Measurements from ENCODE around the gene ERCC1.

ERCC1 gene

GRCh38 chr19:45370410-45371204, 53.1 kb downstream of the ERCC1 start, which contains the start of gene ERCC2:
Gene ERCC2 (minus strand): TSS chr19:45370573. CDS start chr19:45370540, 33 bp downstream.
- peak within 1 kb of the TSS; percentile 79 to 86 for H3K4me3 ChIP-seq (ENCODE audit: low read depth in 1 of 2, low read length in 2 of 2)

GRCh38 chr19:45368737-45369340, 54.9 kb downstream of the ERCC1 start:
- Histone ChIP-seq H3K4me1 (ENCODE audit: control insufficient read depth in 1 of 2, insufficient read depth in 2 of 2, low read length in 2 of 2) (peaks cover 0 to 7% of the 10 kb centered on the region in 2 donors), H3K9ac (ENCODE audit: low read depth in 1 of 2, low read length in 2 of 2) (no peak overlapping the region), H3K36me3 (ENCODE audit: control insufficient read depth in 1 of 2, insufficient read depth in 2 of 2, low read length in 2 of 2) (no peaks in the 10 kb centered on the region), H3K9me3 (ENCODE audit: control insufficient read depth in 1 of 2, low read length in 2 of 2) (no peaks in the 10 kb centered on the region), H3K27ac (ENCODE audit: low read depth, low read length) (no peak overlapping the region), H3K27me3 (ENCODE audit: control insufficient read depth in 1 of 2, insufficient read depth in 2 of 2, low read length in 2 of 2) (no peaks in the 10 kb centered on the region), H3K4me3 (ENCODE audit: low read depth in 1 of 2, low read length in 2 of 2) (no peak overlapping the region)

More at GRCh38 chr19:45370410-45371204, 53.1 kb downstream of the ERCC1 start, which contains the start of gene ERCC2:
- Histone ChIP-seq H3K27me3 (ENCODE audit: control insufficient read depth in 1 of 2, insufficient read depth in 2 of 2, low read length in 2 of 2) (no peaks in the 10 kb centered on the region), H3K27ac (ENCODE audit: low read depth, low read length) (no peak within 1 kb of the TSS), H3K9me3 (ENCODE audit: control insufficient read depth in 1 of 2, low read length in 2 of 2) (no peaks in the 10 kb centered on the region), H3K4me1 (ENCODE audit: control insufficient read depth in 1 of 2, insufficient read depth in 2 of 2, low read length in 2 of 2) (peaks cover 0 to 7% of the 10 kb centered on the region in 2 donors), H3K36me3 (ENCODE audit: control insufficient read depth in 1 of 2, insufficient read depth in 2 of 2, low read length in 2 of 2) (no peaks in the 10 kb centered on the region), H3K9ac (ENCODE audit: low read depth in 1 of 2, low read length in 2 of 2) (peak within 1 kb of the TSS; percentile 64 to 71)

DNA sequence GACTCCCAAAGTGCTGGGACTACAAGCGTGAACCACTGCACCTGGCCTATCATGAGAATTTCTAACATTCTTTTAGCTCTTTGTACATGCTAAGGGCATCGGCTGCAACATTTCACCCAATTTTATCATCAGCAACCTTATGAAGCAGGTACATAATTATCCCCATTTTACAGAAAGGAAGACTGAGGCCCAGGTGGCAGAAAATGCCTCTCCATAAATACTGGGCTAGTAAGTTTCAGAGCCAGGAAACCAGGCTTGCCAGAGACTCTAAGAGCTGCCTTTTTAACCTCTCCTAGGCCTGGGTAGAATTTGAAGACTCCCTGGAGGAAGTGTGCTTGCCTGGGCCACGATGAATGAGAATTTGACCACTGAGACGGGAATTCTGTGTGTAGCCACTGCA, 55.6 kb downstream of the ERCC1 start:
- H3K36me3 ChIP-seq (ENCODE audit: control insufficient read depth in 1 of 2, insufficient read depth in 2 of 2, low read length in 2 of 2): no peaks in the 10 kb centered on the region
- H3K9me3 ChIP-seq (ENCODE audit: control insufficient read depth in 1 of 2, low read length in 2 of 2): no peaks in the 10 kb centered on the region
- H3K27me3 ChIP-seq (ENCODE audit: control insufficient read depth in 1 of 2, insufficient read depth in 2 of 2, low read length in 2 of 2): no peaks in the 10 kb centered on the region
- H3K4me1 ChIP-seq (ENCODE audit: control insufficient read depth in 1 of 2, insufficient read depth in 2 of 2, low read length in 2 of 2): peaks cover 0 to 7% of the 10 kb centered on the region in 2 donors
- no peak overlapping the region for H3K9ac ChIP-seq (ENCODE audit: low read depth in 1 of 2, low read length in 2 of 2)
- no peak overlapping the region for H3K27ac ChIP-seq (ENCODE audit: low read depth, low read length)
- no peak overlapping the region for H3K4me3 ChIP-seq (ENCODE audit: low read depth in 1 of 2, low read length in 2 of 2)

- Histone ChIP-seq H3K27me3 (ENCODE audit: control insufficient read depth in 1 of 2, insufficient read depth in 2 of 2, low read length in 2 of 2) (no peaks in the 10 kb centered on the region), H3K4me3 (ENCODE audit: low read depth in 1 of 2, low read length in 2 of 2) (no peak overlapping the region), H3K27ac (ENCODE audit: low read depth, low read length) (no peak overlapping the region), H3K9me3 (ENCODE audit: control insufficient read depth in 1 of 2, low read length in 2 of 2) (no peaks in the 10 kb centered on the region), H3K36me3 (ENCODE audit: control insufficient read depth in 1 of 2, insufficient read depth in 2 of 2, low read length in 2 of 2) (peaks cover 0 to 11% of the 10 kb centered on the region in 2 donors), H3K9ac (ENCODE audit: low read depth in 1 of 2, low read length in 2 of 2) (no peak overlapping the region), H3K4me1 (ENCODE audit: control insufficient read depth in 1 of 2, insufficient read depth in 2 of 2, low read length in 2 of 2) (peaks cover 0 to under 1% of the 10 kb centered on the region in 2 donors)
These were observed 59.0 kb downstream of the ERCC1 start for GRCh38 chr19:45364696-45365095.

DNA sequence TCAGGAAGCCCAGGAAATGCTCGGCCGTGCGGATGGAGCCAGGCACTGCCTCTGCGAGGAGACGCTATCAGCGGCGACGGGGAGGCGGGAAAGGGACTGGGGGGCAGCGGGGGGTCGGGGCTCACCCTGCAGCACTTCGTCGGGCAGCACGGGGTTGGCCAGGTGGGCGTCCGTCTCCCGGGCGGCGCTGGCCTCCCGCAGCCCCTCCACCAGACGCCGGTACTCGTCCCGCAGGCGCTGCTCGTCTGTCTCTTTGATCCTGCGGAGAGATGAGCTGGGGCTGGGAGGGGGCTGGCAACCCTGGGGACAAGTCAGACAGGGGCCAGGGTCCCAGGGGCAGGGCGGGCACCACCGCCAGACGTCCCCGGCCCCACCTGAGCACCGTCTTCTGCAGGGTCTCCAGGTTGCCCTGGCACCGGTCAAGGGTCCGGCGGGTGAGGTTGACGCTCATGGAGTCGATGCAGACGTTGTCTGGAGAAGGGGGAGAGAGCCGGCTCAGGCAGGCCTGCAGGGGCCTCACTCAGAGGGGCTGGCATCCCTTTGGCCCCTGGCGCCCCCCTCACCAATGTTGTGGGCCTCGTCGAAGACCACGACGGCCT, 59.8 kb downstream of the ERCC1 start:
- H3K4me1 ChIP-seq (ENCODE audit: control insufficient read depth in 1 of 2, insufficient read depth in 2 of 2, low read length in 2 of 2): no peaks in the 10 kb centered on the region
- no peak overlapping the region for H3K4me3 ChIP-seq (ENCODE audit: low read depth in 1 of 2, low read length in 2 of 2)
- H3K27ac ChIP-seq (ENCODE audit: low read depth, low read length): no peak overlapping the region
- H3K27me3 ChIP-seq (ENCODE audit: control insufficient read depth in 1 of 2, insufficient read depth in 2 of 2, low read length in 2 of 2): no peaks in the 10 kb centered on the region
- peaks cover 0 to 13% of the 10 kb centered on the region in 2 donors for H3K36me3 ChIP-seq (ENCODE audit: control insufficient read depth in 1 of 2, insufficient read depth in 2 of 2, low read length in 2 of 2)
- no peaks in the 10 kb centered on the region for H3K9me3 ChIP-seq (ENCODE audit: control insufficient read depth in 1 of 2, low read length in 2 of 2)
- H3K9ac ChIP-seq (ENCODE audit: low read depth in 1 of 2, low read length in 2 of 2): no peak overlapping the region

GRCh38 chr19:45362291-45362690, 61.4 kb downstream of the ERCC1 start:
- H3K27me3 ChIP-seq (ENCODE audit: control insufficient read depth in 1 of 2, insufficient read depth in 2 of 2, low read length in 2 of 2): no peaks in the 10 kb centered on the region
- H3K27ac ChIP-seq (ENCODE audit: low read depth, low read length): no peak overlapping the region
- H3K4me1 ChIP-seq (ENCODE audit: control insufficient read depth in 1 of 2, insufficient read depth in 2 of 2, low read length in 2 of 2): no peaks in the 10 kb centered on the region
- H3K9ac ChIP-seq (ENCODE audit: low read depth in 1 of 2, low read length in 2 of 2): no peak overlapping the region
- H3K9me3 ChIP-seq (ENCODE audit: control insufficient read depth in 1 of 2, low read length in 2 of 2): no peaks in the 10 kb centered on the region
- no peak overlapping the region for H3K4me3 ChIP-seq (ENCODE audit: low read depth in 1 of 2, low read length in 2 of 2)
- peaks cover 0 to 15% of the 10 kb centered on the region in 2 donors for H3K36me3 ChIP-seq (ENCODE audit: control insufficient read depth in 1 of 2, insufficient read depth in 2 of 2, low read length in 2 of 2)

GRCh38 chr19:45361608-45362007, 62.1 kb downstream of the ERCC1 start:
- Histone ChIP-seq H3K9ac (ENCODE audit: low read depth in 1 of 2, low read length in 2 of 2) (no peak overlapping the region), H3K4me1 (ENCODE audit: control insufficient read depth in 1 of 2, insufficient read depth in 2 of 2, low read length in 2 of 2) (no peaks in the 10 kb centered on the region), H3K36me3 (ENCODE audit: control insufficient read depth in 1 of 2, insufficient read depth in 2 of 2, low read length in 2 of 2) (peaks cover 0 to 15% of the 10 kb centered on the region in 2 donors), H3K9me3 (ENCODE audit: control insufficient read depth in 1 of 2, low read length in 2 of 2) (no peaks in the 10 kb centered on the region), H3K4me3 (ENCODE audit: low read depth in 1 of 2, low read length in 2 of 2) (no peak overlapping the region), H3K27ac (ENCODE audit: low read depth, low read length) (no peak overlapping the region), H3K27me3 (ENCODE audit: control insufficient read depth in 1 of 2, insufficient read depth in 2 of 2, low read length in 2 of 2) (no peaks in the 10 kb centered on the region)

DNA sequence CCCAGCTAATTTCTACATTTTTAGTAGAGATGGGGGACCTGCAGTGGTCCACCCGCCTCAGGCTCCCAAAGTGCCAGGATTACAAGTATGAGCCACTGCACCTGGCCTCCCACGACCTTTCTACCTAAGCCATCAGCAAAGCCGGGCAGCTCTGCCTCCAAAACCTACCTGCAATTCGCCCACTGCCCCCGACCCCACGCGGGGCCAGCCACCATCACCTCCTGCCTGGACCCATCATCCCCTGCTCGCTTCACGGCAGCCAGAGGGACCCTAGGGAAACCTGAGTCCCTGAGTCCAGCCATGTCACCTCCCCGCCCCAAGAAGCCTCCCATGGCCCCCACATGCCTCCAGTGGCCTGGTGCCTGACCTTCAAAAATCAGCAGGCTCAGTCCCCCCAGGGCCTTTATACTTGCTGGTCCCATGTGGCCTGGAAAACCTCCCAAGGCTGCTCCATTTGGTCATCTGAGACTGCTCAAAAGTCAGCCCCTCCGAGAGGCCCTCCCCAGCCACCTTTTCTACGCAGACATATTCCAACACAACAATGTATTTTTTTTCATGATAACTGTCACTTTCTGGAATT, 65.4 kb downstream of the ERCC1 start:
- H3K36me3 ChIP-seq (ENCODE audit: control insufficient read depth in 1 of 2, insufficient read depth in 2 of 2, low read length in 2 of 2): peaks cover 0 to 21% of the 10 kb centered on the region in 2 donors
- H3K9ac ChIP-seq (ENCODE audit: low read depth in 1 of 2, low read length in 2 of 2): no peak overlapping the region
- H3K4me3 ChIP-seq (ENCODE audit: low read depth in 1 of 2, low read length in 2 of 2): no peak overlapping the region
- H3K27me3 ChIP-seq (ENCODE audit: control insufficient read depth in 1 of 2, insufficient read depth in 2 of 2, low read length in 2 of 2): no peaks in the 10 kb centered on the region
- no peak overlapping the region for H3K27ac ChIP-seq (ENCODE audit: low read depth, low read length)
- no peaks in the 10 kb centered on the region for H3K9me3 ChIP-seq (ENCODE audit: control insufficient read depth in 1 of 2, low read length in 2 of 2)
- H3K4me1 ChIP-seq (ENCODE audit: control insufficient read depth in 1 of 2, insufficient read depth in 2 of 2, low read length in 2 of 2): no peaks in the 10 kb centered on the region

DNA sequence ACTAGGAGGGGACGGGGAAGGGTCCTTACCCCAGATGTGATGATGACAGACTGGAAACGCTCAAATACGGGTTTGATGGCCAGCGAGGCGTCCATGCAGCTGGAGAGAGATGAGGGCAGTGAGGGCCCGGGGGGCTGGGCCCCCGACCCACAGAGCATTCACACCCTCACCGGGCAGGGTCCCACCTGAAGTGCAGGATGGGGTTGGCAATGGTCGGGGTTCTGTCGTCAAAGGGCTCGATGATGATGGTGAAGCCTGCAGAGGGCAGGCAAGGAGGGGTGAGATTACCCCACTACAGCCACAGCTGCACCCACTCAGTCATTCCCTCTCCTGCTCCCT, 66.3 kb downstream of the ERCC1 start:
- H3K9me3 ChIP-seq (ENCODE audit: control insufficient read depth in 1 of 2, low read length in 2 of 2): no peaks in the 10 kb centered on the region
- H3K9ac ChIP-seq (ENCODE audit: low read depth in 1 of 2, low read length in 2 of 2): no peak overlapping the region
- H3K4me3 ChIP-seq (ENCODE audit: low read depth in 1 of 2, low read length in 2 of 2): no peak overlapping the region
- H3K27ac ChIP-seq (ENCODE audit: low read depth, low read length): no peak overlapping the region
- peaks cover 0 to 25% of the 10 kb centered on the region in 2 donors for H3K36me3 ChIP-seq (ENCODE audit: control insufficient read depth in 1 of 2, insufficient read depth in 2 of 2, low read length in 2 of 2)
- H3K4me1 ChIP-seq (ENCODE audit: control insufficient read depth in 1 of 2, insufficient read depth in 2 of 2, low read length in 2 of 2): no peaks in the 10 kb centered on the region
- H3K27me3 ChIP-seq (ENCODE audit: control insufficient read depth in 1 of 2, insufficient read depth in 2 of 2, low read length in 2 of 2): no peaks in the 10 kb centered on the region
